ENCODE data around the gene GNGT2. TPM values are rescaled to one million over a fixed set of nuclear protein-coding genes. Genes with fewer than 3 reads are reported as not detected.
"Not testable (repeated sequence)": the region's sequence is repeated elsewhere in the genome, so short reads cannot be mapped to it uniquely, and the experiment has no call there.

Gene GNGT2
- total RNA-seq, 1 donor from 2014 or later = 2.2 TPM

DNA sequence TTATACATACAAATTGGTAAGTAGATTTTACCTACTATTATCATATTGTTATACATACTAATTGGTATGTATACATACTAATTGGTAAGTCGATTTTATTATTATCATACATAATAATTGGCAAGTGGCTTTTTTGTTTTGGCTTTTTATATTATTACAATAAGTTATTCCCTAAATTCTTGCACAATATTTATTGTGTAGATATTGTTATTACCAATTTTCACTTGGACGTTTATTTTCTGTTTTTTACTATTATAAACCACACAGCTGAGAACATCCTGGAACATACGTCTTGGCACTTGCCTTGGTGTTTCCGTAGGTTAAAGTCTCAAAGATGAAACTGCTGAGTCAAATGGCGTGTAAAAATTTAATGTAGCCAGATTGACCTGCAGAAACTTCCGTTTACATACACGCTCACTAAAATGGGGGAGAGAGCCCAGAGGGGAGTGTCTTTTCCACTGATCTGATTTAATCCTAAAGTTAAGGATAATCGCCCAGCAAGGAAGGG lies 18.9 kb downstream of the GNGT2 start:
- TF ChIP-seq, protein P1, sequence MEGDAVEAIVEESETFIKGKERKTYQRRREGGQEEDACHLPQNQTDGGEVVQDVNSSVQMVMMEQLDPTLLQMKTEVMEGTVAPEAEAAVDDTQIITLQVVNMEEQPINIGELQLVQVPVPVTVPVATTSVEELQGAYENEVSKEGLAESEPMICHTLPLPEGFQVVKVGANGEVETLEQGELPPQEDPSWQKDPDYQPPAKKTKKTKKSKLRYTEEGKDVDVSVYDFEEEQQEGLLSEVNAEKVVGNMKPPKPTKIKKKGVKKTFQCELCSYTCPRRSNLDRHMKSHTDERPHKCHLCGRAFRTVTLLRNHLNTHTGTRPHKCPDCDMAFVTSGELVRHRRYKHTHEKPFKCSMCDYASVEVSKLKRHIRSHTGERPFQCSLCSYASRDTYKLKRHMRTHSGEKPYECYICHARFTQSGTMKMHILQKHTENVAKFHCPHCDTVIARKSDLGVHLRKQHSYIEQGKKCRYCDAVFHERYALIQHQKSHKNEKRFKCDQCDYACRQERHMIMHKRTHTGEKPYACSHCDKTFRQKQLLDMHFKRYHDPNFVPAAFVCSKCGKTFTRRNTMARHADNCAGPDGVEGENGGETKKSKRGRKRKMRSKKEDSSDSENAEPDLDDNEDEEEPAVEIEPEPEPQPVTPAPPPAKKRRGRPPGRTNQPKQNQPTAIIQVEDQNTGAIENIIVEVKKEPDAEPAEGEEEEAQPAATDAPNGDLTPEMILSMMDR (IDR thresholded peaks at IDR 0.05; ENCODE audit: borderline replicate concordance) = no peak
- Histone ChIP-seq H3K4me1 (peaks cover 20% of the 10 kb centered on the region), H3K4me3 (peak overlapping the region; percentile 77), H3K27ac (replicated peaks) (peak overlapping the region; percentile 97), H3K36me3 (no peaks in the 10 kb centered on the region), H3K9me3 (replicated peaks) (no peaks in the 10 kb centered on the region), H3K27me3 (ENCODE audit: low read depth) (no peaks in the 10 kb centered on the region)
- no peak for DNase-seq
- intact Hi-C loops (cut with micrococcal nuclease) = no loop called here

GRCh38 chr17:49190932-49191331 lies 19.4 kb downstream of the GNGT2 start:
- no peak for DNase-seq
- Histone ChIP-seq H3K27ac (replicated peaks) (no peak overlapping the region), H3K9me3 (replicated peaks) (peaks cover under 1% of the 10 kb centered on the region), H3K4me1 (peaks cover 20% of the 10 kb centered on the region), H3K36me3 (no peaks in the 10 kb centered on the region), H3K27me3 (ENCODE audit: low read depth) (no peaks in the 10 kb centered on the region), H3K4me3 (no peak overlapping the region)
- intact Hi-C loops (cut with micrococcal nuclease) = no loop called here
- TF ChIP-seq, protein P1 (IDR thresholded peaks at IDR 0.05; ENCODE audit: borderline replicate concordance) = no peak

- H3K4me3 ChIP-seq = no peak overlapping the region
- TF ChIP-seq, protein P1 (IDR thresholded peaks at IDR 0.05; ENCODE audit: borderline replicate concordance) = no peak
- DNase-seq = no peak
- peaks cover 8% of the 10 kb centered on the region for H3K4me1 ChIP-seq
- no peak overlapping the region for H3K27ac ChIP-seq (replicated peaks)
- H3K9me3 ChIP-seq (replicated peaks) = peaks cover 14% of the 10 kb centered on the region
- peaks cover 16% of the 10 kb centered on the region for H3K27me3 ChIP-seq (ENCODE audit: low read depth)
- H3K36me3 ChIP-seq = no peaks in the 10 kb centered on the region
- intact Hi-C loops (cut with micrococcal nuclease) = no loop called here
These were observed 23.1 kb downstream of the GNGT2 start for GRCh38 chr17:49187301-49187700.

DNA sequence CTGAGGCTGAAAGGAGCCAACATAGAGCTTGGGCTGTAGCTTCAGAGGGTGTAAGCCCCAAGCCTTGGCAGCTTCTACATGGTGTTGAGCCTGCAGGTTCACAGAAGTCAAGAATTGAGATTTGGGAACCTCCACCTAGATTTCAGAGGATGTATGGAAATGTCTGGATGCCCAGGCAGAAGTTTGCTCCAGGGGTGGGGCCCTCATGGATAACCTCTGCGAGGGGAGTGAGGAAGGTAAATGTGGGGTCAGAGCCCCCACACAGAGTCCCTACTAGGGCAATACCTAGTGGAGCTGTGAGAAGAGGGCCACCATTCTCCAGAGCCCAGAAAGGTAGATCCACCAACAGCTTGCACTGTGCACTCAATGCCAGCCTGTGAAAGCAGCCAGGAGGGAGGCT lies 25.0 kb downstream of the GNGT2 start:
- Histone ChIP-seq H3K9me3 (replicated peaks) (peaks cover 14% of the 10 kb centered on the region), H3K27me3 (ENCODE audit: low read depth) (peaks cover 16% of the 10 kb centered on the region)
- H3K36me3 ChIP-seq; H3K27ac ChIP-seq (replicated peaks); H3K4me1 ChIP-seq; DNase-seq; H3K4me3 ChIP-seq; intact Hi-C loops (cut with micrococcal nuclease): not testable (repeated sequence)

GRCh38 chr17:49184522-49184921 lies 25.9 kb downstream of the GNGT2 start:
- not testable (repeated sequence) for H3K4me3 ChIP-seq; DNase-seq; H3K4me1 ChIP-seq; H3K27ac ChIP-seq (replicated peaks); H3K36me3 ChIP-seq
- H3K9me3 ChIP-seq (replicated peaks) = peaks cover 14% of the 10 kb centered on the region
- H3K27me3 ChIP-seq (ENCODE audit: low read depth) = peaks cover 16% of the 10 kb centered on the region
- intact Hi-C loops (cut with micrococcal nuclease) = loop anchor here (5.0 kb wide), 1 partner anchor 43 kb away; no protein-coding TSS in a partner anchor

DNA sequence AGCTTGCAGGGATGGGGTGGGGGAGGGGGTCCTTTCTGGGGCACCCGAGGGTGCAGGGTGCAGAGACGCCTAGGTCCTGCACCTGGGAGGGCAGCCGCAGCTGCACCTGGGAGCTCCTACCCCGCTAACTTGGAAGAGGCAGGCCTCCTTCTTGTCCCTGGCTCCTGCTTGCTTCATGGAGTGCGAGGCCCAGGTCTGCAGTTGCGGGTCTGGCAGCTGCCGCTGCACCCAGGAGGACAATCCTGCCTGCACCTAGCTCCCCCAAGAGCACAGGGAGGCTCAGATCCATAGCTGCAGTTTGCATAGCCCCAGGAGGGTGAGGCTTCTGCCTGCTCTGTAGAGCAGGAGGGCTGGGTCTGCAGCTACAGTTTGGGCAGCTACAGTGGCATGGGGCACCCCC lies 26.6 kb downstream of the GNGT2 start:
- Histone ChIP-seq H3K9me3 (replicated peaks) (peaks cover 14% of the 10 kb centered on the region), H3K27me3 (ENCODE audit: low read depth) (peaks cover 16% of the 10 kb centered on the region), H3K4me1 (no peaks in the 10 kb centered on the region), H3K27ac (replicated peaks) (no peak overlapping the region), H3K36me3 (no peaks in the 10 kb centered on the region), H3K4me3 (no peak overlapping the region)
- DNase-seq = no peak
- TF ChIP-seq, protein P1 (IDR thresholded peaks at IDR 0.05; ENCODE audit: borderline replicate concordance) = no peak
- intact Hi-C loops (cut with micrococcal nuclease) = loop anchor here (5.0 kb wide), 1 partner anchor 44 kb away; no protein-coding TSS in a partner anchor
